HG02588 (cell line): ENCODE measurements around the gene SMIM13.

Source experiments
- ATAC-seq: cut with Tn5 transposase; IDR thresholded peaks from one replicate; pipeline ENCODE4 v1.9.1; 2021; ENCODE audit warnings: mild to moderate bottlenecking, moderate library complexity; ENCODE audit not compliant: unreplicated experiment

The SMIM13 gene

GRCh38 chr6:11120271-11121005 is 26.8 kb downstream of the SMIM13 start:
- ATAC-seq, result no peak

GRCh38 chr6:11121851-11122250 is 28.2 kb downstream of the SMIM13 start:
- ATAC-seq, result no peak

DNA sequence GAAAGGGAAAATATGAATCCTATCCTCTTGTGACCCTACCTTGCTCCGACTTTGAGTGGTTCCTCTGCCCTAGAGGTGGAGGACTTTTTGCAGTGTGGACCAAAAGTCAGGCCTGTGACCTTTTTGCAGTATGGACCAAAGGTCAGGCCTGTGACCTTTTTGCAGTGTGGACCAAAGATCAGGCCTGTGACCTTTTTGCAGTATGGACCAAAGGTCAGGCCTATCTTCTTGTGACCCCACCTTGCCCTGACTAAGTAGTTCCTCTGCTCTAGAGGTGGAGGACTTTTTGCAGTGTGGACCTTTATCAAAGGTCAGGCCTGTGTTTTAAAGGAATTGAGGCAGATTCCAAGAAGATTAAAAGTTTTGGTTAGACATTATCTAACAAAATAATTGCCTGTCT is 28.7 kb downstream of the SMIM13 start:
- ATAC-seq, result no peak

- no peak for ATAC-seq
Measured at GRCh38 chr6:11123978-11124377, 30.3 kb downstream of the SMIM13 start.

DNA sequence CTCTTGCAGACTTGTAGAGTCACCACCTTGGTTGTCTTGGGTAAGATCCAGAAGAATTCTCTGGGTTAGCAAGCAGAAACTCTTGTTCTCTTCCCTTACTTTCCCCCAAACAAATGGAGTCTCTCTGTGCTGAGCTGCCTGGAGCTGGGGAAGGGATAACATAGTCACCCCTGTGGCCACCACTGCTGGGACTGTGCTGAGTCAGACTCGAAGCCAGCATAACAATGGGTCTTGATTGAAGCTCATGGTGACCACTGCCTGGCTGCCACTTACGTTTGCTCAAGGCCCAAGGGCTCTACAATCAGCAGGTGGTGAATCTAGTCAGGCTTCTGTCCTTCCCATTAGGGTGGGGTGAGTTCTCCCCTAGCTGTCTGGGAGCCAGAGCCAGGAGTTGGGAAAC is 33.2 kb downstream of the SMIM13 start:
- no peak for ATAC-seq

DNA sequence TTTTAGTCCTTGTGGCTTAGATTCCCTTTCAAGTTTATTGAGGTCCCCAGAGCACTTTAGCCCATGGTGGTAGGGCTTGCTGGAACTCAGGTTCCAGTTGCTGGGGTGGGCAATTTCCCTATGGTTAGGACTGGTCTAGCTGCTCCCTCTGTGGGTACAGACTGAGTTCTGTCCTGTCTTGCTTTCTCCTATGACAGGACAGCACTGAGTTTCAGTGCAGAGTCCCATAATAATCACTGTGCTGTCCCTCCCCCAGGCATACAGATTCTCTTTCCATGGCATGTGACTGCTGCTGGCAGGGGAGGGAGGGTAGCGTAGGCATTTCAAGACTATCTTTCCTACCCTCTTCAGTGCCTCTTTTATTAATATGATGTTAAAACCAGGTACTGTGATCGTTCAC is 35.0 kb downstream of the SMIM13 start:
- no peak for ATAC-seq

- ATAC-seq, result peak; percentile 54
Measured at GRCh38 chr6:11129908-11130565, 36.4 kb downstream of the SMIM13 start.

DNA sequence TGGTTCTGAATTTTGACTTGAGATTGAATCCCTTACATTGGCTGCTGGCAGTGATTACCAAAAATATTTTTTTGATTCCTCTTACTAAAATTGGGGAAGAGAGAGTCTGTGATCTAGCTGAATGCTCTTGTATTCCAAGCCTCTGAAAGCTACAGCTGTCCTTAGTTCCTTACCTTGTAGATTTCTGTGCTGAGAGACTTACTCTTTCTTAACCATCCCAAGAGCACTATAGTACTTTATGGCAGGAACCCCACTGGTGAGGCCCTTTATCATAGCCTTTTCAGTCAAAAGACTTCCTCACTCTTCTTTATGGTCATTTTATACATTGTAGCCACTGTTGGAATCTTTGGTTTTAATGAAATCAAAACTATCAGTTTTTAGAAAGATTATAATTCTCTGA is 37.0 kb downstream of the SMIM13 start:
- ATAC-seq, result no peak

- ATAC-seq, result no peak
Measured at GRCh38 chr6:11132194-11132888, 38.7 kb downstream of the SMIM13 start.

- no peak for ATAC-seq
Measured at GRCh38 chr6:11133281-11133680, 39.6 kb downstream of the SMIM13 start.

DNA sequence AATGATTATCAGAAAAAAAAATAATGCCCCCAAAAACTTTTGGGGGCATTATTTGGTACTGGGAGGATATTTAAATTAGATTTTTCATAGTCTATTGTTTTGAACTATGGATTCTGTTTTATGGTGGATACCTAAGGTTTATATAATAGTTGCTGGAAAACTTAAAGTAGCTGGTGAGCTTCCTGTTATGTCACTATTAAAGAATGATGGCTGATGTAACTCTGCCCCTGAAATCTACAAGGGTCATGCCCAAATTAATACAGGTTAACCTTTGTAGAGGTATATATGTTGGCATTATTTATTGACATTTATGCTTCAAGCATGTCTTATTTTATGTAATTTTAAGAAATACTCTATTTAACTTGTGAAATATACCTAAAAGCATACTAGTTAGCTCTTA is 43.2 kb downstream of the SMIM13 start:
- ATAC-seq, result no peak

DNA sequence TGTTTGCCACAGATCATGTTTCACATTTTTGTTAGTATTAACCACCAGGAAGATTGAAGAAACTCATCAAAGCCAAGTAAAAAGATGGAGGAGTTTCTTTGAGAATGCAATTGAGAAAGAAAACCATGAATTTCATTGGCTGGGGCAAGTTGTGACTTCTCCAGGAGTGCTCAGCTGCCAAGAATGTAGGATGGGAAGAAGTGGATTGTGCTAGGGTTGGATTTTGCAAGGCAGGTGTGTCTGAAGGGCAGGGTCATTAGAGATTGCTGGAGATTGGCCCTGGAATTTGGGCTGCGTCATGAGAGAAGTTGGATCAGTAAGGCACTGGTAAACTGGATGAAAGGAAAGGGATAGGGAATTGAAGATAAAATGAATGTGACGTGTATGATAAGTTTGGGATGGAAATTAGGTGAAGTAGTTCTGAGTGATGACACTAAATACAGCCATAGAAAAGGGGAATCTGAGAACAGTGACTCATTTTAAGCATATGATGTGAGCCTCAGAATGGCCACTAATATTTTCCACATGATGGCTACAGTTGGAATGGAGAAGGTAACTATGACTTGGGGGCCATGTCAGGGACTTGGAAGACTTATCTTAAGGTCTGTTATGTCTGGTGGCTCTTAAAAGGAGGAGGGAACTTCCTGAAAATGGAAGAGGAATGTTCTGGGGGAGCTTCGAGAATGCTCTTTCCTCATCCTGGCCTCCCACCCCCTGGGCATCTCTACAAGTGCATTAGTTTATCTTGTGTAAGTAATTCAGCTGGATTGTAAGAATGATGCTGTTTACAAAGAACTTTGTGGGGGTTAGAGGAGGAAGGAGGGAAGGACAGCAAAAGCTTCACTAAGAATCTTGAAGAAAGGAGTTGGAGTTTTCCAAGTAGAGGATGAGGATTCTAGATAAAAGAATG is 45.7 kb downstream of the SMIM13 start:
- peak; percentile 64 for ATAC-seq

- no peak for ATAC-seq
Measured at GRCh38 chr6:11140056-11140455, 46.4 kb downstream of the SMIM13 start.

DNA sequence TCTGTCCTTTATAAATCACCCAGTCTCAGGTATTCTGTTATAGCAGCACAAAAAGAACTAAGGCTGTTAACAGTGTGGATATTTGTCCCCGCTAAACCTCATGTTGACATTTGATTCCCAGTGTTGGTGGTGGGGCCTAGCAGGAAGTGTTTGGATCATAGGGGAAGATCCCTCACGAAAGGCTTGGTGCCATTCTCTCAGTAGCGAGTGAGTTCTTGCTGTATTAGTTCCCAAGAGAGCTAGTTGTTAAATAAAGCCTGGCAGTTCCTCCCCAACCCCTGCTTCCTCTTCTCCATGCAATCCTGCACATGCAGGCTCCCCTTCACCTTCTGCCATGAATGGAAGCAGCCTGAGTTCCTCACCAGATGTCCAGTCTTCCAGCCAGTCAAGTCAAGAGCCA is 47.7 kb downstream of the SMIM13 start:
- ATAC-seq, result no peak

DNA sequence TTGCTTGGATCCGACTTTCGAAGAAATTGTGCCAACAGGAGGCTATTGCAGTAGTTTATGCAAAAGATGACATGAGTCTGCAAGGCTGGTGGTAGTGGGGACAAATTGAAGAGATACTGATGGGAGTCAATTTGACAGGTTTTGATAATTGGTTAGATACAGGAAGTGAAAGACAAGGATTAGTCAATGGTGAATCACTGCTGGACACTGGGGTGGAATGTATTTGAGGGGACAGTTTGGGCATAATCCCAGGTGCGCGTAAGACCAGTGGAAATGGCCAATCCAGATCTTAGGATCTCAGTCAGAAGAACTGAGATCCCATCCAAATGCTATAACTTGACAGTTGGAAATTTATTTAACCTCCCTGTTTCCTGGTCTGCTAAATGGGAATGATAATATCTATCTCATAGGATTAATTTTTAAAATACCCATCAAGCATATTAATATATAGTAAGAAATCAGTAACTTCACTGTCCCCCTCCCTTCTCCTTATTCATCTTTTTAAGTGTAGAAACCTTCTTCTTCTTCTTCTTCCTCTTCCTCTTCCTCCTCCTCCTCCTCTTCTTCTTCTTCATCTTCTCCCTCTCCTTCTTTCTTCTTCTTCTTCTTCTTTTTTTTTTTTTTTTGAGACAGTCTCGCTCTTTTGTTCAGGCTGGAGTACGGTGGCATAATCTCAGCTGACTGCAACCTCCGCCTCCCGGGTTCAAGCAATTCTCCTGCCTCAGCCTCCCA is 48.8 kb downstream of the SMIM13 start:
- ATAC-seq, result no peak

- no peak for ATAC-seq
Measured at GRCh38 chr6:11143394-11144371, 50.0 kb downstream of the SMIM13 start.

DNA sequence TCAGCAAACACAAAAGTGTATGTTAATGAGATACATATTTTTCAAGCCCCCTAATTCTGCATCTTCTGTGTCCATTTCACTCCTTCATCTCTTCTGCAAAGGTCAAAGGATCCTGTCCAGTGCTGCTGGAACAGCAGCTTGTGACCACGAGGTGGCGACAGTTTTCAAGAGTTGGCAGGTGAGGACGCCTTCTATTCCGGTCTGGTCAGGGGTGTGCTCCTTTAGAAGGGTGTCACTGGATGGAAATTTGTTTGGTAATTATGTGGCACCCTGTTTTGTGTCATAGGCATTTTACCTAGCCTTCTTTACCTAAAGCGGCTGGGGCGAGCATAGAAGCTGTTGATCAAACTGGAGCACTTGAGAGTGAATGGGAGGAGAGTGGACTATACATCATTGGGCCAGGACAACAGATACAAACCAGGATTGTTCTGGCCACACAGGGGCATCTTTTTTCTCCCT is 50.8 kb downstream of the SMIM13 start:
- ATAC-seq, result peak; percentile 86

DNA sequence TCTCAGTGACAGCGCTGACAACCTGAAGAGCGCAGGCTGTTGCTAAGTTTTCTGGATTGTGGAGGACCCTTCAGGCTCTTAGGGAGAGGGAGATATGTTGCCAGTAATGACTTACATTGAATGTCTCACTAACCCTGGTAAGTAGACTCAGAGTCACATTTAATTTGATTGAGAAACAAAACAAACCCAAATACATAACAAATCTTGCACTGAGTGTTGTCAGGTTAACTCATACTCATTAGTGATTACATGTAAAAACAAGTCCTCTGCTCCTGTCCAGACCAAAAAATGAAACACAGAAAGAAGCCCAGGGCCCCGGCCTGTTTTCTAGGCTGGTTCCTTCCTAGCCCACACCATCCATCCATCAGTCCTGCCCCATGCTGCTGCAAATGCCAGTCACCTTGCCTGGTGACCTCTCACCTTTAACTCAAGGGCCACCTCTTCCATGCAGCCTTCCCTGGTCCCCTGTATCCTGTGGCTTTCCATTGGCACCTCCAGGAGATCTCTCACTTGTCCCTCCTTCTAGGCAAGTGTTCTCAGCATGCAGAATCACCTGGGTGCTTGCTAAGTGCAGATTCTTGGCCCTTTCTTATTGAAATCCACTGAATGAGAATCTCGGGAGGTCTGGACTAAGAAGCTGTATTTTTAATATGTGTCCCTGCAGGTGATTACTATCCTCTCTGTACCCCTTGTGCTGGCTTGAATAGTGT is 52.6 kb downstream of the SMIM13 start:
- ATAC-seq, result no peak
